Body of pancreas (tissue), 4 donors: ENCODE measurements around the gene THAP9.

Experiments
- POLR2A ChIP-seq, 3 donors: fragments of 450-650 bp; IDR thresholded peaks; one replicate each; pipeline ENCODE4 v1.6.1; 2016; ENCODE audit warnings: antibody characterized with exemption in 3 of 3, mild to moderate bottlenecking in 2 of 3
- TF ChIP-seq, protein P1 (sequence below), 7 experiments: fragments of 450-650 bp in 4 of 7; fragments of 200-600 bp in 3 of 7; sonication (generic) in 3 of 7; IDR thresholded peaks; one replicate each; pipeline ENCODE4 v1.5.1; 2016 to 2019; ENCODE audit warnings: antibody characterized with exemption in 7 of 7

DNA sequence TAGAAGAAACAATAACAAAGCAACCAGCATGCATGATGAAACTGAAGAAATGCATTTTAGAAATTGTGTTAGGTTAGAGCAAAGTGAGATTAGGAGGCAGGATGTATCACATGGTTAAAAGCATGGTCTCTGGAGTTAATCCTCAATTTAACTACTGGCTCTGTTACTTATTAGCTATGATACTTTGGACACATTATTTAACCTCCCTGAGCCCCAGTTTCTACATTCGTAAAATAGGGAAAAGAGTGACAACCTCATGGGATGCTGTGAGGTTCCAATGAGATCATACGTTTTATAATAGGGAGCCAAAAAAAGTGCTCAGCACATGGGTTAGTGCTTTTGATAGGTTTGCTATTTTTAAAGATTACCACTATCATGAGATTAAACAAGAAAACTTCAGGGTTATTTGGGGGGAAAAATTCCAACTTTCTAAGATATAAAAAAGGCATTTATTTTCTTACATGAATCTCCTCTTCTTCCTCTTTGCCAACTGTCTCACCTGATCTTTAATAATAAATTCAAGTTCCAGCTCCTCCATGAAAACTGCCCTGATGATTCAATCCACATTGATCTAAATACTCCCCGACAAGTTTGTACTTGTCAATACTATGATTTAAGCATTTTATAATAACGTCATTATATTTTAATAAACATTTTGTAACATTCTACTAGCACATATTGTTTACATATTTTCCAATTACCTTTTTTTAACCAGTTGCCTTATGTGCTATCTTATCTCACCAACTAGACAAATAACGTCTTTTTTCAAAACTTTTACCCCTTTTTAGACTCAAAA is 14.2 kb upstream of the THAP9 start:
- TF ChIP-seq, protein P1, sequence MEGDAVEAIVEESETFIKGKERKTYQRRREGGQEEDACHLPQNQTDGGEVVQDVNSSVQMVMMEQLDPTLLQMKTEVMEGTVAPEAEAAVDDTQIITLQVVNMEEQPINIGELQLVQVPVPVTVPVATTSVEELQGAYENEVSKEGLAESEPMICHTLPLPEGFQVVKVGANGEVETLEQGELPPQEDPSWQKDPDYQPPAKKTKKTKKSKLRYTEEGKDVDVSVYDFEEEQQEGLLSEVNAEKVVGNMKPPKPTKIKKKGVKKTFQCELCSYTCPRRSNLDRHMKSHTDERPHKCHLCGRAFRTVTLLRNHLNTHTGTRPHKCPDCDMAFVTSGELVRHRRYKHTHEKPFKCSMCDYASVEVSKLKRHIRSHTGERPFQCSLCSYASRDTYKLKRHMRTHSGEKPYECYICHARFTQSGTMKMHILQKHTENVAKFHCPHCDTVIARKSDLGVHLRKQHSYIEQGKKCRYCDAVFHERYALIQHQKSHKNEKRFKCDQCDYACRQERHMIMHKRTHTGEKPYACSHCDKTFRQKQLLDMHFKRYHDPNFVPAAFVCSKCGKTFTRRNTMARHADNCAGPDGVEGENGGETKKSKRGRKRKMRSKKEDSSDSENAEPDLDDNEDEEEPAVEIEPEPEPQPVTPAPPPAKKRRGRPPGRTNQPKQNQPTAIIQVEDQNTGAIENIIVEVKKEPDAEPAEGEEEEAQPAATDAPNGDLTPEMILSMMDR (IDR thresholded peaks at IDR 0.05): no peak
- TF ChIP-seq POLR2A (IDR thresholded peaks at IDR 0.05): peak in 1 of 3 donors; percentile 13
